ENCODE results near the gene NELL2.

NELL2 gene

DNA sequence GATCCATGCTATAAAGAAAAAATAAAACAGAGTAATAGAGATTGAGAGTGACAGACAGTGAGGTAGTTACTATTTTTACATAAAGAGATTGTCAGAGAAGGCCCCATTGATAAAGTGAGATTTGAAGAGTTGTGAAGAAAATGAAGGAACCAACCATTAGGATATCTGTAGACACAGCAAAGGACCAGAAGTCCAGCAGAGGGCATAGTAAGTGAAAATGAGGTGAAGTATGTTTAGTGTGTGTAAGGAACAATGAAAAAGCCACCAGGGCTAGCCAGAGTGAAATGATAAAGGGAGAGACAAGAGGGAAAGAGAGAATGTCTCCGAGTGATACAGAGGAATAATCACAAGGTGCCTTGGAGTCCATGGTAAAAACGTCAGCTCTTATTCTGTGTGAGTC, 411.0 kb downstream of the NELL2 start:
- Histone ChIP-seq H3K4me3 (ENCODE audit: low read length) (no peak overlapping the region), H3K4me1 (ENCODE audit: control insufficient read depth, low read length) (peaks cover 2% of the 10 kb centered on the region; the same call in 1 of the 2 replicates), H3K79me2 (ENCODE audit: control insufficient read depth, low read length) (no peaks in the 10 kb centered on the region), H3K27me3 (ENCODE audit: control insufficient read depth, low read length) (no peaks in the 10 kb centered on the region), H4K20me1 (ENCODE audit: control insufficient read depth, insufficient read depth, low read depth, low read length) (no peaks in the 10 kb centered on the region), H3K27ac (ENCODE audit: low read depth, low read length) (no peak overlapping the region), H3K36me3 (ENCODE audit: control insufficient read depth, low read length) (no peaks in the 10 kb centered on the region), H3K9me2 (replicated peaks; ENCODE audit: control insufficient read depth, low read length) (no peaks in the 10 kb centered on the region), H3K9me3 (ENCODE audit: control insufficient read depth, insufficient read depth, low read length) (no peaks in the 10 kb centered on the region), H3F3A (ENCODE audit: control insufficient read depth, insufficient read depth) (no peaks in the 10 kb centered on the region), H3K4me2 (ENCODE audit: low read length) (no peak overlapping the region)
- TF ChIP-seq EZH2phosphoT487 (IDR thresholded peaks at IDR 0.05; ENCODE audit: borderline replicate concordance, low read length) (no peak), CTCF (IDR thresholded peaks at IDR 0.05; ENCODE audit: low read depth, low read length, poor library complexity, severe bottlenecking) (no peak)

GRCh38 chr12:44464180-44464579, 411.9 kb downstream of the NELL2 start:
- Histone ChIP-seq H3K79me2 (ENCODE audit: control insufficient read depth, low read length) (no peaks in the 10 kb centered on the region), H3K36me3 (ENCODE audit: control insufficient read depth, low read length) (no peaks in the 10 kb centered on the region), H3K9me3 (ENCODE audit: control insufficient read depth, insufficient read depth, low read length) (no peaks in the 10 kb centered on the region), H3K4me1 (ENCODE audit: control insufficient read depth, low read length) (peaks cover 2% of the 10 kb centered on the region; the same call in 1 of the 2 replicates), H3K9me2 (replicated peaks; ENCODE audit: control insufficient read depth, low read length) (no peaks in the 10 kb centered on the region), H3K27ac (ENCODE audit: low read depth, low read length) (no peak overlapping the region), H3K4me3 (ENCODE audit: low read length) (no peak overlapping the region), H3K4me2 (ENCODE audit: low read length) (no peak overlapping the region), H3F3A (ENCODE audit: control insufficient read depth, insufficient read depth) (no peaks in the 10 kb centered on the region), H4K20me1 (ENCODE audit: control insufficient read depth, insufficient read depth, low read depth, low read length) (no peaks in the 10 kb centered on the region), H3K27me3 (ENCODE audit: control insufficient read depth, low read length) (no peaks in the 10 kb centered on the region)
- TF ChIP-seq CTCF (IDR thresholded peaks at IDR 0.05; ENCODE audit: low read depth, low read length, poor library complexity, severe bottlenecking), result no peak
- no peak for TF ChIP-seq EZH2phosphoT487 (IDR thresholded peaks at IDR 0.05; ENCODE audit: borderline replicate concordance, low read length)

GRCh38 chr12:44462729-44463128, 413.4 kb downstream of the NELL2 start:
- Histone ChIP-seq H3K9me3 (ENCODE audit: control insufficient read depth, insufficient read depth, low read length) (no peaks in the 10 kb centered on the region), H3K79me2 (ENCODE audit: control insufficient read depth, low read length) (no peaks in the 10 kb centered on the region), H3K9me2 (replicated peaks; ENCODE audit: control insufficient read depth, low read length) (no peaks in the 10 kb centered on the region), H3K4me3 (ENCODE audit: low read length) (no peak overlapping the region), H3K4me2 (ENCODE audit: low read length) (no peak overlapping the region), H3K27ac (ENCODE audit: low read depth, low read length) (no peak overlapping the region), H3K4me1 (ENCODE audit: control insufficient read depth, low read length) (no peaks in the 10 kb centered on the region), H3K27me3 (ENCODE audit: control insufficient read depth, low read length) (no peaks in the 10 kb centered on the region), H3K36me3 (ENCODE audit: control insufficient read depth, low read length) (no peaks in the 10 kb centered on the region), H3F3A (ENCODE audit: control insufficient read depth, insufficient read depth) (no peaks in the 10 kb centered on the region), H4K20me1 (ENCODE audit: control insufficient read depth, insufficient read depth, low read depth, low read length) (no peaks in the 10 kb centered on the region)
- TF ChIP-seq EZH2phosphoT487 (IDR thresholded peaks at IDR 0.05; ENCODE audit: borderline replicate concordance, low read length) (no peak), CTCF (IDR thresholded peaks at IDR 0.05; ENCODE audit: low read depth, low read length, poor library complexity, severe bottlenecking) (no peak)

DNA sequence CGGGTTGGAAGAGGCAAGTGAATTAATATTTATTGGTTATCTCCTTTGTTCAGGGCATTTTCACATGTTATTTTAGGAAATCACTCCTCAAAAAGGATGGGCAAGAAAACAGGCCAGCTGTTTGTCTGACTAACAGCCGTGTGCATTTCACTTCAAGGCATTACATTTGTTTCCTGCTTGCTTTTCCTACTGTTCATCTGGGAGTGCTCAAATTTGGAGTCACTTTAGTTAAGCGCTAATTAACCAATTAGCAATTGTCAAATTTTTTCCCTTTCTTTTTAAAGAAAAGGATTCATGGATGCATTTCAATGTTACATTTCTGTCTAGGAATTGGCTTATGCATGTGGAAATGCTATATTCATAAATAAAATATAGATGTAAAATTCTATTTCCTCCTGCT, 415.9 kb downstream of the NELL2 start:
- no peak overlapping the region for H3K4me2 ChIP-seq (ENCODE audit: low read length)

More for the DNA sequence above, 415.9 kb downstream of the NELL2 start:
- H3K36me3 ChIP-seq (ENCODE audit: control insufficient read depth, low read length), result no peaks in the 10 kb centered on the region
- no peaks in the 10 kb centered on the region for H3K79me2 ChIP-seq (ENCODE audit: control insufficient read depth, low read length)
- H3K27me3 ChIP-seq (ENCODE audit: control insufficient read depth, low read length), result no peaks in the 10 kb centered on the region
- no peak overlapping the region for H3K27ac ChIP-seq (ENCODE audit: low read depth, low read length)
- no peak overlapping the region for H3K4me3 ChIP-seq (ENCODE audit: low read length)
- no peak for TF ChIP-seq EZH2phosphoT487 (IDR thresholded peaks at IDR 0.05; ENCODE audit: borderline replicate concordance, low read length)
- TF ChIP-seq CTCF (IDR thresholded peaks at IDR 0.05; ENCODE audit: low read depth, low read length, poor library complexity, severe bottlenecking), result no peak
- no peaks in the 10 kb centered on the region for H3K4me1 ChIP-seq (ENCODE audit: control insufficient read depth, low read length)
- H3K9me2 ChIP-seq (replicated peaks; ENCODE audit: control insufficient read depth, low read length), result no peaks in the 10 kb centered on the region
- H3K9me3 ChIP-seq (ENCODE audit: control insufficient read depth, insufficient read depth, low read length), result no peaks in the 10 kb centered on the region
- no peaks in the 10 kb centered on the region for H3F3A ChIP-seq (ENCODE audit: control insufficient read depth, insufficient read depth)
- H4K20me1 ChIP-seq (ENCODE audit: control insufficient read depth, insufficient read depth, low read depth, low read length), result no peaks in the 10 kb centered on the region

All from DOHH2 (cell line).